HG03354 (cell line): ENCODE data around the gene PPP1R7.

Source experiments
- ATAC-seq: cut with Tn5 transposase; IDR thresholded peaks from one replicate; pipeline ENCODE4 v1.9.1; 2021; ENCODE audit warnings: mild to moderate bottlenecking; ENCODE audit not compliant: unreplicated experiment, poor library complexity, severe bottlenecking

Gene PPP1R7

DNA sequence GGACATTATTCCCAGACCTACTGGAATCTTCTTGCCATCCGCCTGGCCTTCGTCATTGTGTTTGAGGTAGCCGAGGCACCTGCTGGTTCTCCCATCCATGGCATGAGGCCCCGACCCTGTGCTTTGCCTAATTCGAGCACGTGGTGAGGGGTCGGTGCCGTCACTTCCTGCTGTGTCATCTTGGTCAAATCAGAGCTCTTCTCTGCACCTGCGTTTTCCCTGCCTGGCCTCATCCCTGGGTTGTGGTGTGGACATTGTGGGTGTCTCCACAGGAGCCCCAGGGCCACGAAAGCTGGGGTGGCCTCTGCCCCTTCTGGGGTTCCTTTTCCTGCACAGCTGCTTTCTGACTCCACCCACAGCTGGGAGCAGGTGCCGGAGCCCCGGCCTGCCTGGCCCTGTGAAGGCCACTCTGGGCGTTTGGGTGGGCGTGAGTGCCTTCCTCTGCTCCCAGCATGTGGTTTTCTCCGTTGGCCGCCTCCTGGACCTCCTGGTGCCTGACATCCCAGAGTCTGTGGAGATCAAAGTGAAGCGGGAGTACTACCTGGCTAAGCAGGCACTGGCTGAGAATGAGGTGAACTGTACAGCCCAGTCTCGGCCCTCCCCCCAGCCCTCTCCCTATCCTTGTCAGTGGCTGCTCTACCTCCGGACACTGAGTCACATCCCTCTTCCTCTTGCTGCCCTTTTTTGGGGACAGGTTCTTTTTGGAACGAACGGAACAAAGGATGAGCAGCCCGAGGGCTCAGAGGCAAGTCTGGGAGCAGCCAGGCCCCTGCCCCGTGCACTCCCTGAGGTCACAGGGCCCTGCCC lies 73.1 kb downstream of the PPP1R7 start:
- ATAC-seq, result no peak

DNA sequence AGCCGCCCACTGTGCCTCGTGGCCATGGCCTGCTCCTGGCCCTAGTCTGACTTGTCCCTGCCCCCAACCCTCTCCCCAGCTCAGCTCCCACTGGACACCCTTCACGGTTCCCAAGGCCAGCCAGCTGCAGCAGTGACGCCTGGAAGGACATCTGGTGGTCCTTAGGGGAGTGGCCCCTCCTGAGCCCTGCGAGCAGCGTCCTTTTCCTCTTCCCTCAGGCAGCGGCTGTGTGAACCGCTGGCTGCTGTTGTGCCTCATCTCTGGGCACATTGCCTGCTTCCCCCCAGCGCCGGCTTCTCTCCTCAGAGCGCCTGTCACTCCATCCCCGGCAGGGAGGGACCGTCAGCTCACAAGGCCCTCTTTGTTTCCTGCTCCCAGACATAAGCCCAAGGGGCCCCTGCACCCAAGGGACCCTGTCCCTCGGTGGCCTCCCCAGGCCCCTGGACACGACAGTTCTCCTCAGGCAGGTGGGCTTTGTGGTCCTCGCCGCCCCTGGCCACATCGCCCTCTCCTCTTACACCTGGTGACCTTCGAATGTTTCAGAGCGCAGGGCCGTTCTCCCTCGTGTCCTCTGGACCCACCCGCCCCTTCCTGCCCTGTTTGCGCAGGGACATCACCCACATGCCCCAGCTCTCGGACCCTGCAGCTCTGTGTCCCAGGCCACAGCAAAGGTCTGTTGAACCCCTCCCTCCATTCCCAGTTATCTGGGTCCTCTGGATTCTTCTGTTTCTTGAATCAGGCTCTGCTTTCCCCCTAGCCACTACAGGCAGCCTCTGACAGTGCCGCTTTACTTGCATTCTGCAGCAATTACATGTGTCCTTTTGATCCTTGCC lies 74.0 kb downstream of the PPP1R7 start:
- no peak for ATAC-seq

- ATAC-seq, result no peak
Observed at GRCh38 chr2:241224851-241225438, 74.7 kb downstream of the PPP1R7 start.

DNA sequence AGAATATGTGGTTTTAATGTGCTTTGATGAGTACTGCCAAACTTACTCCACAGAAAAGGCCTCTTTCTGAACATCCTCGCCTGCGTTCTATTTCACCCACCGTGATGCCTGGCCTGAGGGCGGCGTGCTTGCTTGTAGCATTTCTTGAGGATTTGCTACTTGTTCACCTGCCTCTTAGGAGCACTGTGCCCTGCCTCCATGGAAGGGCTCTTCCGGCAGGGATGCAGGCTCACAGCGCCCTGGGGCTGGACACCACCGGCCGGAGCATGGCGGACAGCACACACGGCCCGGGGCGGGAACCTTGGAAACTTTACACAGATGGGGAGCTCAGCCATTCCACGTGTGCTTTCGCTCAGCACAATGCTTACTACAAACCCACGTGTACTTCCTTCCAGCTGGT lies 75.3 kb downstream of the PPP1R7 start:
- no peak for ATAC-seq

- no peak for ATAC-seq
Observed at GRCh38 chr2:241225983-241226382, 75.7 kb downstream of the PPP1R7 start.

DNA sequence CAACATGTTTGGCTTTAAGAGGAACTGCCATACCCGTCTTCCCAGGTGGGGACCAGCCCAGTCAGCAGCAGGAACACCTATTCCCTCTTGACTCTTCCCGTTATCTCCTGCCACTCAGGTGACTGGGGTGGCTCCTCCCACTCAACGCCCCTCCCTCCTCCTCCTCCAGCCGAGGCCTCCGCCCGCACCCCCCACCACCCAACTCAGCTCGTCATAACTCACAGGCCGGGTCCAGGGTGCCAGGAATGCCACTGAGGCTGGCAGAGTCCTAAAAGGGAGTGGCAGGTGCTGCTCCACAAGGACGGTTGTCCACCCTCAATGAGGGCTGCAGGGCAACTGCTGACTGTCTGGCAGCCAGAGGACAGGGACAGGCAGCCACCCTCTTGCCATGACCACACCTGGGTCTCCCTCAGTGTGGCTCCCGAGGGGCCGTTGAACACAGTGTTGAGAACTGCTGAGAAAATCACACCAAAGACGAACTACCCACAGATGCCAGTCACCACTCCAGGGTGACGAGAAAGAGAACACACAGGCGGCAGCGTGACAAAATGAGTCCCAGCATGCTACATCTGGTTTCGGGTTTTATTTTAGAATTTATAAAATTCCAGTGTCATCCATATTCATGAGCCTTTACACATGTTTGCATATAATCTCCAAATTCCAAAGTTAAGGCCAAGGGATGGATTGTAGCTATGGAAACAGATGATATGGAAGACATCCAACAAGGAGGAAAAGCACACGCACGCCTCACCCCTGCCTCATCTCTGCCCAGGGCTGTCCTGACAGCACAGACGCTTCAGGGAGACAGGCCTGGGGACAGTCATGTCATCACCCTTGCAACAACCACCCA lies 76.7 kb downstream of the PPP1R7 start:
- no peak for ATAC-seq

DNA sequence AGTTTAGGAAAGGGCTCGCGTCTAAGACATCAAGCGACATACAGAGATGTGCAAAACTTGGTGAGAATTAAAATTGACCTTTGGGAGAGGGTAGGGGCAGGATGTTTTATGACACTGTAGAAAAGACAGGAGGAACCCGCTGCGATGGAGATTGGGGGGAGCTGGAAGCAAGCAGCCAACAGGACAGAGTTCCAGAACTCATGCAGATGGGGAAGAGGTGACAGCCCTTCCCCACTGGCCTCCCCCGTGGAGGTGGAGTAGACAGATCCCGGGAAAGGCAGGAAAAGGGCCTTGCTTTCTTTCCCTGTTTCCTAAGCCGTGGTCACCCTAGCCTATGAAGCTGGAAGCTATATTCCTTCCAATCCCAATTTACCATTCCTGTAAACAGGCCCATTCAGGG lies 77.3 kb downstream of the PPP1R7 start:
- ATAC-seq, result no peak

- ATAC-seq, result no peak
Observed at GRCh38 chr2:241228081-241228859, 78.0 kb downstream of the PPP1R7 start.

DNA sequence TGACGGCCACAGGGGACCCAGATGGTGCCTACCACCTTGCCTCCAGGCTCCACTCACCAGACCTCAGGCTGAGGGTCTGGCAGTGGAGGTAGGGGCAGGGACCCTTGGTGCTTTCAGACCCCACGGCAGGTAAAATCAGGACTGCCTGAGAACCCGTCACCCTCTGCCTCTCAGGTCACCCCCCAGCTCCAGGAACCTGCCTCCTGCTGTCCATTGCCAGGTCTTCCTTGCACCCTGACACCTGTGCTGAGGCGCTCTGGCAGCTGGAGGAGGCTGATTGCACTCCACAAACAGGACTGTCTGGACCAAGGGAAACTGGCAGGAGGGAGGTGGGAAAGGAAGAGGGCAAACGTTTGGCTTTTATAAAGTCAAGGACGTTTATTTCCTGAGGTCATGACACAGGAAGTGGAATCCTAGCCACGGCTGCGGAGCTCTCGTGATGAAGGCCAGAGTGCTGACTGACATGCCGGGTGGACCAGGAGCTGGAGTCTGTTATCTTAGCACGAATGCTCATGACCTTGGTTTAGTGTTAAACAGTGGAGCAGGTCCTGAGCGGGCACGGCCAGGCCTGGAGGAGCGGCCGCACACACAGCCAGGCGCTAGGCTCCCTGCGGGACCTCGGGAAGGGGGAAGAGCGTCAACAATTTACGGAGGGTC lies 78.7 kb downstream of the PPP1R7 start:
- ATAC-seq, result no peak

DNA sequence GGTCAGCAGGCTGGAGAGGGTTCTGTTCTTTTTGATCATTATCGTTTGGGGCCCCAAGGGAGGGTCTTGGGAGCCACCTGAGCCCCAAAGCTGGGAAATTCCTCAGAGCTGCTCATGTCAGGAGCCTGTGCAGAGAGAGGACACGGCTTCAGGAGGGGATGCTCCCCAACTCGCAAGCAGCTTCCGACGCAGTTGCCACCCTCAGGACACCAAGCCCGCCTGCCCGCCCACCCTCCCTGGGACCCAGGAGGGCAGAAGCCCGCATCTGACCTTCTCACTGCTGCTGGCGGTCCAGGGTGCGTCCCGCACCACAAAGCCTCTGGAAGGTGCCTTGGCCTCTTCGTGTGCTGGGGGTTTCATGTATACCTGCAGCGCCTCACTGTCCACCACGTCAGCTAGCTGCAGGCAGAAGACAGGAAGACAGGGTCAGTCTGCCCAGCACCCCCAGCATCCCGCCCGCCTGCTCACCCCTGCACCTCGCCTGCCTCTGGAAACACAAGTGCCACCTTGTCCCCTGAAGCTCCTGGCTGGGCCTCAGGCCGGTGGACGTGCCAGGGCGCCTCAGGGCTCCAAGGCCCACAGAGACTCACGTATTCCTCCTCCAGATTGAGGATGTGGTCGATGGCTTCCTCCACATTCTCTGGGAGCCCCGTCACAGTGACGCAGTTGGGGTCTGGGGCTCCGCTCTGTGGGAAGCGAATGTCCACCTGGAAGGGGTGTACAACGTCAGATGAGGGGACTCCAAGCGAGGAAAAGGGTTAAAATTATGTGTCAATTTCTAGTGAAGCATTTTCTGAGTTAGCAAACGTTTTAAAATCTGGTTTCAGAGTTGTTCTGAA lies 79.5 kb downstream of the PPP1R7 start:
- ATAC-seq, result no peak

DNA sequence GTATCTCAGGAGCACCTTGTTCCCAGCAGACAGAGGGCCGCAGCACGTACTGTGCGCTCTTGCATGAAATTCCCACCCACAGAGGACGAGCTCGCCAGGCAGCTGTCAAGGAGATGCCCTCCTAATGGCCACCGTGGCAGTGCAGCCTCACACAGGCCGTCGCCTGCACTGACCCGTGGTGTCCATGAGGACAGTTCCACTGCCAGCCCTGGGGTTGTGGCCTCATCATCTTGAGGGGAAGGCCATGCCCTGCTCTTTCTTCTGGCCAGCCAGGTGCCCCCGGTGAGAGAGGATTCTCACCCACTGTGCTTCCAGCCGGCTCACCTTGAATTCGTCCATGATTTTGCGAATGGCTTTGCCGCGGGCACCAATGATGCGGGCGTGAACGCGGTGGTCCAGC lies 80.2 kb downstream of the PPP1R7 start:
- ATAC-seq, result no peak

DNA sequence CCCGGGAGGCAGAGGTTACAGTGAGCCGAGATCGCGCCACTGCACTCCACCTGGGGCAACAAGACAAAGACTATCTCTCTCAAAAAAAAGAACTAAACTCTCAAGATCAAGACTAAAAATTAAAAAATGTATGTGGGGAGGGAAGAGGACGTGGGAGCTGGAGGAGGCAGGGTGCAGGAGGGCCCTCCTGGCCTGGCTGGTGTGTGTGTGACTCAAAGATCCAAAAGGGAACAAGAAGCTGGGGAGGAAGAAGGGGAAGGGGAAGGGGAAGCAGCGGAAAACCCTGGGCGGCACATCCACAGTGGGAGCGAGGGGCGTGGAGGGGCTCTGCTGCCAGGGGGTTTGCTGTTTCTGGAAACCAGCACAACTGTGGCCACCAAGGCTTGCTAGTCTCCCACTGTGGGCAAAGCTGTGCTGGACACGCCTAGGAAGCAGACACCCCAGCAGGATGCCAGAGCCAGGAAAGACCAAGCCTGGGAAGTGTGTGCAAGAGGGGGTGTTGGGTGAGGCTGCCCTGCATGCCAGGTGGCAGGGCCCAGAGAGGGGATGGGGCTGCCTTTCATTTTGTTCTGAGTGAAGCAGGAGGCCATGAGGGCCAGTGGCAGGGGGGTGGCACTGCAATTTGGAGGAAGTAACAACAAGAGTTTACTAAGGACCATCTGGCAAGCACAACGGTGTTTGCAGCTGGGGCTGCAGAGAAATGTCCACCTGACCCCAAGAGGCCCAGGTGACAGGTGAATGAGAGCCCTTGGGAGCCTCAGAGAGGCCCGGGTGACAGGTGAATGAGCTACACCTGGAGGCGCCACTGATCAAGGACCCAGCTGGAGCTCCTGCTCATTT lies 82.7 kb downstream of the PPP1R7 start:
- no peak for ATAC-seq
